Caco-2 (cell line): ENCODE measurements around the gene ZNF440. TPM values are rescaled to one million over a fixed set of nuclear protein-coding genes. Genes with fewer than 3 reads are reported as not detected.
"Not testable (repeated sequence)": the region's sequence is repeated elsewhere in the genome, so short reads cannot be mapped to it uniquely, and the experiment has no call there.

Experiments
- BruUV-seq: library from RNA; stranded (reverse); fragments of 400-500 nt; replicated peaks from 2 replicates; lab custom pipeline; 2021; lab: Mats Ljungman, UMichigan
- CTCF ChIA-PET: fragments of 300-600 bp; sonication (Branson Sonifier 250); formaldehyde crosslinking; loops from one replicate; lab custom pipeline; 2022; ENCODE audit warnings: antibody characterized with exemption; lab: Charles Lee
- POLR2A ChIA-PET: fragments of 300-600 bp; sonication (Branson Sonifier 250); formaldehyde crosslinking; loops from one replicate; lab custom pipeline; 2022; ENCODE audit warnings: antibody characterized with exemption; lab: Charles Lee
- DNase-seq, 2 experiments: peaks; one replicate each; pipeline versions ENCODE4 v3.0.0 to v3.0.0-alpha.2; 2020 to 2022
- H3K27me3 ChIP-seq: replicated peaks from 2 replicates; pipeline ENCODE4 v1.6.0; 2011; ENCODE audit warnings: low read length; ENCODE audit not compliant: control insufficient read depth, insufficient read depth
- H3K36me3 ChIP-seq: 2 replicates; pipeline ENCODE4 v1.5.1; 2011; ENCODE audit warnings: low read length; ENCODE audit not compliant: control insufficient read depth, insufficient read depth
- H3K4me1 ChIP-seq: fragments of 250-450 bp; sonication (Bioruptor Pico); 2 replicates; pipeline ENCODE4 v1.5.1; 2020; ENCODE audit warnings: mild to moderate bottlenecking
- H3K4me3 ChIP-seq: 2 replicates; pipeline ENCODE4 v1.5.1; 2011; ENCODE audit warnings: low read depth, mild to moderate bottlenecking, control low read depth, low read length
- H3K9me3 ChIP-seq: fragments of 250-450 bp; sonication (Bioruptor Pico); 2 replicates; pipeline ENCODE4 v1.5.1; 2020; ENCODE audit warnings: mild to moderate bottlenecking, moderate library complexity
- H3K27ac Mint-ChIP-seq: one replicate; pipeline ENCODE4 v1.8.0; 2022; ENCODE audit warnings: mixed read lengths; ENCODE audit not compliant: unreplicated experiment
- H3K27me3 Mint-ChIP-seq: one replicate; pipeline ENCODE4 v1.8.0; 2022; ENCODE audit warnings: mixed read lengths; ENCODE audit not compliant: insufficient read depth, unreplicated experiment
- H3K36me3 Mint-ChIP-seq: one replicate; pipeline ENCODE4 v1.8.0; 2022; ENCODE audit warnings: mild to moderate bottlenecking, mixed read lengths; ENCODE audit not compliant: insufficient read depth, unreplicated experiment
- H3K4me1 Mint-ChIP-seq: one replicate; pipeline ENCODE4 v1.8.0; 2022; ENCODE audit warnings: low read depth, mixed read lengths; ENCODE audit not compliant: unreplicated experiment
- H3K4me3 Mint-ChIP-seq: one replicate; pipeline ENCODE4 v1.8.0; 2022; ENCODE audit warnings: mild to moderate bottlenecking, moderate library complexity, mixed read lengths; ENCODE audit not compliant: unreplicated experiment
- H3K9me3 Mint-ChIP-seq: one replicate; pipeline ENCODE4 v1.8.0; 2022; ENCODE audit warnings: mixed read lengths; ENCODE audit not compliant: unreplicated experiment
- CTCF ChIP-seq, 2 experiments: fragments of 200-600 bp in 1 of 2; IDR thresholded peaks; 1 replicate in 1 of 2; 2 replicates in 1 of 2; pipeline versions ENCODE4 v1.5.1 to v1.8.0; 2011 to 2022; ENCODE audit warnings: antibody characterized with exemption in 1 of 2, control low read depth in 1 of 2, inconsistent platforms in 1 of 2, low read depth in 1 of 2, low read length in 1 of 2, mild to moderate bottlenecking in 1 of 2, moderate library complexity in 1 of 2; ENCODE audit not compliant: insufficient read depth in 1 of 2, severe bottlenecking in 1 of 2, unreplicated experiment in 1 of 2
- intact Hi-C: fragments of 100-400 bp; cut with micrococcal nuclease; formaldehyde crosslinking; loops from one replicate; pipeline ENCODE4 v1.10.0; 2022; ENCODE audit not compliant: unreplicated experiment
- total RNA-seq: library from RNA; stranded (reverse); gene quantifications from 2 replicates; pipeline ENCODE4 v1.2.3, GENCODE V29; 2022

ZNF440 gene
- total RNA-seq, 1 experiment from 2014 or later, result 13.4 TPM

GRCh38 chr19:11832253-11832912 is 18.3 kb downstream of the ZNF440 start:
- no peak overlapping the region for H3K27ac Mint-ChIP-seq
- no peaks in the 10 kb centered on the region for H3K27me3 Mint-ChIP-seq
- Histone ChIP-seq H3K36me3 (peaks cover 3% of the 10 kb centered on the region), H3K27me3 (no peaks in the 10 kb centered on the region), H3K9me3 (peaks cover 12% of the 10 kb centered on the region; the same call in 1 of the 2 replicates), H3K4me3 (no peak overlapping the region), H3K4me1 (no peaks in the 10 kb centered on the region)
- intact Hi-C loops, result no loop called here
- no peak for TF ChIP-seq CTCF (IDR thresholded peaks at IDR 0.05; ENCODE audit: insufficient read depth in 1 of 2, low read depth in 1 of 2, low read length in 1 of 2, severe bottlenecking in 1 of 2, unreplicated experiment in 1 of 2)
- no peaks in the 10 kb centered on the region for H3K4me1 Mint-ChIP-seq
- H3K9me3 Mint-ChIP-seq, result peaks cover 21% of the 10 kb centered on the region
- no peak for DNase-seq
- CTCF ChIA-PET, result no interaction called here
- peaks cover 70% of the 10 kb centered on the region for H3K36me3 Mint-ChIP-seq
- H3K4me3 Mint-ChIP-seq, result no peak overlapping the region
- no TSS peak for BruUV-seq
- POLR2A ChIA-PET, result no interaction called here

- Histone ChIP-seq H3K4me3 (no peak overlapping the region), H3K27me3 (no peaks in the 10 kb centered on the region), H3K4me1 (no peaks in the 10 kb centered on the region), H3K36me3 (peaks cover 3% of the 10 kb centered on the region), H3K9me3 (peaks cover 15% of the 10 kb centered on the region; the same call in 1 of the 2 replicates)
- no peak overlapping the region for H3K27ac Mint-ChIP-seq
- no peaks in the 10 kb centered on the region for H3K27me3 Mint-ChIP-seq
- no peaks in the 10 kb centered on the region for H3K4me1 Mint-ChIP-seq
- POLR2A ChIA-PET, result no interaction called here
- intact Hi-C loops, result no loop called here
- no peak for TF ChIP-seq CTCF (IDR thresholded peaks at IDR 0.05; ENCODE audit: insufficient read depth in 1 of 2, low read depth in 1 of 2, low read length in 1 of 2, severe bottlenecking in 1 of 2, unreplicated experiment in 1 of 2)
- DNase-seq, result no peak
- CTCF ChIA-PET, result no interaction called here
- H3K9me3 Mint-ChIP-seq, result peaks cover 19% of the 10 kb centered on the region
- BruUV-seq, result no TSS peak
- H3K36me3 Mint-ChIP-seq, result peaks cover 58% of the 10 kb centered on the region
- no peak overlapping the region for H3K4me3 Mint-ChIP-seq
These were observed 19.5 kb downstream of the ZNF440 start for GRCh38 chr19:11833541-11833940.

- CTCF ChIA-PET, DNase-seq, H3K4me3 Mint-ChIP-seq, H3K36me3 ChIP-seq, H3K4me1 ChIP-seq, intact Hi-C loops, POLR2A ChIA-PET, BruUV-seq, H3K27me3 ChIP-seq, H3K27ac Mint-ChIP-seq, H3K27me3 Mint-ChIP-seq, H3K4me1 Mint-ChIP-seq, H3K4me3 ChIP-seq: not testable (repeated sequence)
- H3K9me3 Mint-ChIP-seq, result peaks cover 23% of the 10 kb centered on the region
- peaks cover 15% of the 10 kb centered on the region; the same call in 1 of the 2 replicates for H3K9me3 ChIP-seq
- peaks cover 39% of the 10 kb centered on the region for H3K36me3 Mint-ChIP-seq
These were observed 21.6 kb downstream of the ZNF440 start for GRCh38 chr19:11835626-11836066.
